Sigmoid colon (tissue), 3 donors: Measurements from ENCODE around the gene SLC15A4.

ENCODE experiments used
- POLR2A ChIP-seq, 2 donors: fragments of 450-650 bp; IDR thresholded peaks; one replicate each; pipeline ENCODE4 v1.6.1; 2016; ENCODE audit warnings: antibody characterized with exemption in 2 of 2, mild to moderate bottlenecking in 2 of 2, moderate library complexity in 2 of 2
- TF ChIP-seq, protein P1 (sequence below), 4 experiments: fragments of 450-650 bp in 3 of 4; fragments of 200-600 bp in 1 of 4; IDR thresholded peaks; one replicate each; pipeline ENCODE4 v1.5.1; 2016 to 2019; ENCODE audit warnings: antibody characterized with exemption in 4 of 4, mild to moderate bottlenecking in 3 of 4, moderate library complexity in 2 of 4

GRCh38 chr12:128844031-128844635, 20.4 kb upstream of the SLC15A4 start:
- TF ChIP-seq, protein P1, sequence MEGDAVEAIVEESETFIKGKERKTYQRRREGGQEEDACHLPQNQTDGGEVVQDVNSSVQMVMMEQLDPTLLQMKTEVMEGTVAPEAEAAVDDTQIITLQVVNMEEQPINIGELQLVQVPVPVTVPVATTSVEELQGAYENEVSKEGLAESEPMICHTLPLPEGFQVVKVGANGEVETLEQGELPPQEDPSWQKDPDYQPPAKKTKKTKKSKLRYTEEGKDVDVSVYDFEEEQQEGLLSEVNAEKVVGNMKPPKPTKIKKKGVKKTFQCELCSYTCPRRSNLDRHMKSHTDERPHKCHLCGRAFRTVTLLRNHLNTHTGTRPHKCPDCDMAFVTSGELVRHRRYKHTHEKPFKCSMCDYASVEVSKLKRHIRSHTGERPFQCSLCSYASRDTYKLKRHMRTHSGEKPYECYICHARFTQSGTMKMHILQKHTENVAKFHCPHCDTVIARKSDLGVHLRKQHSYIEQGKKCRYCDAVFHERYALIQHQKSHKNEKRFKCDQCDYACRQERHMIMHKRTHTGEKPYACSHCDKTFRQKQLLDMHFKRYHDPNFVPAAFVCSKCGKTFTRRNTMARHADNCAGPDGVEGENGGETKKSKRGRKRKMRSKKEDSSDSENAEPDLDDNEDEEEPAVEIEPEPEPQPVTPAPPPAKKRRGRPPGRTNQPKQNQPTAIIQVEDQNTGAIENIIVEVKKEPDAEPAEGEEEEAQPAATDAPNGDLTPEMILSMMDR (IDR thresholded peaks at IDR 0.05): no peak
- no peak for TF ChIP-seq POLR2A (IDR thresholded peaks at IDR 0.05)
